ENCODE data around the gene EHF. TPM values are rescaled to one million over a fixed set of nuclear protein-coding genes. Genes with fewer than 3 reads are reported as not detected.

EHF gene
- not detected for polyA plus RNA-seq (2013)

DNA sequence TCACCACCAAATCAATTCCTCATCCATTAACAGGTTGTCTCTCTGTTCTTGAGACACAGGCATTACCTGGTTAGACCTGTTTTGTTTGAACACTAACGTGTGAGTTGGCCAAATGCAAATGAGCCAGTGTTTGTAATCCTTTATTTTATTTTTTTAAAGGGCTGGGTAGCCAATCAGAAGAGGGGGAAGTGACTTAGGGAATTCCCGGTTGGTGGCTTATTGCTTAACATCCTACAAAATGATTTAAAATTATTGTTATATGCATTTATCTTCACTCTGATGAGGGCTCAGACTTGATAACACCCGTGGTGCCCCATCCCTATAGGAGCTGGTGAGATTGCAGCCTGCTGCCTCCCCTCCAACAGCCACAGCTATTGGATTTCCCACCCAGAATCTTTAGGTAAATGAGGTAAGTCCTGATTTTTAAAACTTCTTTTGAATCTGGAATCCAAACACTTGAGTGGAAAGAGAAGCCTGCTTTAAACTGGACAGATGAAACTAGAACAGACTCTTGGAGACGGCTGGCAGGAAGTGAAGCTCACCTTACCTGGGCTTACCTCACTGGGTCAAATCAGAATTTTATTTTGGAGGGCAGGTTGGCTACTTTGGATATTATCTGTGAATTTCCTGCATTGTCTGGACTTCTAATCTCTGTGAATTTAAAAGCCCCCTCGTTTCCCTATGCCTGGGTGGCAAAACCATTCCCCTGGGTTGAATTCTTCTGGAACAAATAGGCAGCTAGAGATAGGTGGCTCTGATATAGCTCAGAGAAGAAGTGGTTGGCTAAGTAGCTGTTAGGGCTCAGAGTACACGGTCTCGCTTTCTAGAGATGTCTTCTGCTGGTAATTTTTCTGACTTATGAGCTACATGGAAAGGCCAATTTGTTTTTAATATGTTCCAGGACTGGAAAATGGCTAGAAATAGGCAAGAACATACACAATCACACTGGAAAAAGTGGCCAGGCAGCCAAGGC, at the start of gene EHF:
EHF (plus strand) TSS at position 274 of the 973 bp plus-strand sequence. CDS start 21,538 bp downstream, outside the sequence.
- Histone ChIP-seq H3K4me1 (ENCODE audit: control extremely low read depth in 1 of 4, control insufficient read depth in 4 of 4, insufficient read depth in 4 of 4, low read length in 3 of 4) (peaks cover 0 to 18% (median 0%) of the 10 kb centered on the region in 4 experiments), H3K27me3 (replicated peaks in 2 of 5; ENCODE audit: control insufficient read depth in 4 of 5, insufficient read depth in 5 of 5, low read length in 4 of 5) (no peaks in the 10 kb centered on the region), H3K36me3 (ENCODE audit: control insufficient read depth in 4 of 4, insufficient read depth in 4 of 4, low read length in 3 of 4) (no peaks in the 10 kb centered on the region), H3K27ac (ENCODE audit: insufficient read depth in 1 of 2, low read depth in 1 of 2, low read length in 2 of 2, poor library complexity in 1 of 2, severe bottlenecking in 2 of 2) (no peak within 1 kb of the TSS), H3K4me3 (ENCODE audit: control insufficient read depth in 1 of 7, extremely low read depth in 1 of 7, insufficient read depth in 4 of 7, low read depth in 2 of 7, low read length in 6 of 7) (no peak within 1 kb of the TSS), H3K9me3 (ENCODE audit: control extremely low read depth in 1 of 5, control insufficient read depth in 4 of 5, insufficient read depth in 2 of 5, low read depth in 1 of 5, low read length in 4 of 5) (no peaks in the 10 kb centered on the region)
- no peak for DNase-seq
- WGBS (ENCODE audit: insufficient coverage): 93% methylated on average over 4 of the region's 7 CpGs
- ChIA-PET POLR2A (no interaction called here), CTCF (interaction anchor here (0.8 kb wide), 1 partner anchor 15 kb away, joined by 3 read pairs; no protein-coding TSS in a partner anchor)

DNA sequence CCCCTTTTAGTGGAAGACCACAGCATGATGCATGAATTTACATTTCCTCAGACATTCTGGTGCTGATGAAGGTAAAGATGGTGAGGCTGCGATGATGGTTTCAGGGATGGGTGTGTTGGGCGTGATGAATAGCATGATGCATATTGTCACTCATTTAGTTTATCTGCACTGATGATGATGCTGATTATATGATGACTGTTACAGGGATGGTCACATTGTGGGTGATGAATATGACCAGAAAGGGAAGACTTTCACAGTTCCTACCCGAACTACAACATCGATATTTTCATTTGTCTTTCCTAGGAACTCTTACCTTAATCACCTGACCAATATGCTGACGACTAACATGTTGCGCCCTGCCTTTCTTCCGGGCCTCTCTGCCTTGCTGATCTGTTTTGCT, 47.4 kb upstream of the EHF start:
- POLR2A ChIA-PET: no interaction called here
- CTCF ChIA-PET: no interaction called here
- Histone ChIP-seq H3K4me3 (ENCODE audit: control insufficient read depth in 1 of 7, extremely low read depth in 1 of 7, insufficient read depth in 4 of 7, low read depth in 2 of 7, low read length in 6 of 7) (no peak overlapping the region), H3K36me3 (ENCODE audit: control insufficient read depth in 4 of 4, insufficient read depth in 4 of 4, low read length in 3 of 4) (no peaks in the 10 kb centered on the region), H3K4me1 (ENCODE audit: control extremely low read depth in 1 of 4, control insufficient read depth in 4 of 4, insufficient read depth in 4 of 4, low read length in 3 of 4) (peaks cover 0 to 15% (median 0%) of the 10 kb centered on the region in 4 experiments), H3K9me3 (ENCODE audit: control extremely low read depth in 1 of 5, control insufficient read depth in 4 of 5, insufficient read depth in 2 of 5, low read depth in 1 of 5, low read length in 4 of 5) (peaks cover 0 to 2% (median 0%) of the 10 kb centered on the region in 5 experiments), H3K27me3 (replicated peaks in 2 of 5; ENCODE audit: control insufficient read depth in 4 of 5, insufficient read depth in 5 of 5, low read length in 4 of 5) (peaks cover 0 to 2% (median 0%) of the 10 kb centered on the region in 5 experiments), H3K27ac (ENCODE audit: insufficient read depth in 1 of 2, low read depth in 1 of 2, low read length in 2 of 2, poor library complexity in 1 of 2, severe bottlenecking in 2 of 2) (no peak overlapping the region)
- no peak for DNase-seq
- WGBS (ENCODE audit: insufficient coverage): 99% methylated on average over 7 of the region's 7 CpGs

DNA sequence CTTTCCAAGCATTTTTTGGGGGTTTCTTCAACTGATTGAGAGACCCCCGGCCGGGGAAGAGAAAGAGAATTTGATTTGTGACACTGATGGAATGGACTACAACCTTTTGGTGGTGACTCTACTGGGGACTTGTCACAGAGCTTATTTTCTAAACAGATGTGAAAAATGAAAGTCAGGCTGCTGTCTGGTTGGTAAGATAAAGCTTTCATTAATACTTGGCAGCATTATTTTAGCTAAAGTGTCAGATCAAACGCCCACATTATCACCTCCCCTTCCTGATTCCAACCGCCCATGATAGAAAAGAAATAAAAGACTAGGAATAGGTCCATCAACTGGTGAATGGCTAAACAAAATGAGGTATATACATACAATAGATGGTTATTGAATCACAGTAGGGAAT, 45.6 kb upstream of the EHF start:
- Histone ChIP-seq H3K9me3 (ENCODE audit: control extremely low read depth in 1 of 5, control insufficient read depth in 4 of 5, insufficient read depth in 2 of 5, low read depth in 1 of 5, low read length in 4 of 5) (peaks cover 0 to 2% (median 0%) of the 10 kb centered on the region in 5 experiments), H3K27me3 (replicated peaks in 2 of 5; ENCODE audit: control insufficient read depth in 4 of 5, insufficient read depth in 5 of 5, low read length in 4 of 5) (peaks cover 0 to 5% (median 0%) of the 10 kb centered on the region in 5 experiments), H3K36me3 (ENCODE audit: control insufficient read depth in 4 of 4, insufficient read depth in 4 of 4, low read length in 3 of 4) (no peaks in the 10 kb centered on the region), H3K4me3 (ENCODE audit: control insufficient read depth in 1 of 7, extremely low read depth in 1 of 7, insufficient read depth in 4 of 7, low read depth in 2 of 7, low read length in 6 of 7) (no peak overlapping the region), H3K27ac (ENCODE audit: insufficient read depth in 1 of 2, low read depth in 1 of 2, low read length in 2 of 2, poor library complexity in 1 of 2, severe bottlenecking in 2 of 2) (no peak overlapping the region), H3K4me1 (ENCODE audit: control extremely low read depth in 1 of 4, control insufficient read depth in 4 of 4, insufficient read depth in 4 of 4, low read length in 3 of 4) (peaks cover 0 to 14% (median 0%) of the 10 kb centered on the region in 4 experiments)
- ChIA-PET CTCF (interaction anchor here (0.8 to 1.6 kb wide), 2 partner anchors 11 to 316 kb away, joined by 3 to 7 read pairs; no protein-coding TSS in a partner anchor), POLR2A (no interaction called here)
- 33% methylated on average over 2 of the region's 4 CpGs for WGBS (ENCODE audit: insufficient coverage)
- DNase-seq: peak; percentile 27 to 82 (median 71)

DNA sequence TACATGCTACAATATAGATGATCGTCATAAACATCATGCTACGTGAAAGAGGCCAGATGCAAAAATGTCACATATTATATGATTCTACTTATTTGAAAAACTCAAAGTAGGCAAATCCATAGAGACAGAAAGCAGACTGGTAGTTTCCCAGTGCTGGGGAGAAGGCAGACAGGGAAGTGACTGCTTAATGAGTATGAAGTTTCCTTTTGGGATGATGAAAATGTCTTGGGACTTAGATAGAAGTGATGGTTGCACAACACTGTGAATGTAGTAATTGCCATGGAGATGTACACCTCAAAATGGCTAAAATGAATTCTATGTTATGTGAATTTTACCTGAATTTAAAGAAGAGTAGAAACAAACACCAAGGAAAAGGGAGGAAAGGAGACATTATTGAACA, 45.2 kb upstream of the EHF start:
- WGBS (ENCODE audit: insufficient coverage): no CpG with 5 or more reads among the region's 2 CpGs
- H3K27me3 ChIP-seq (replicated peaks in 2 of 5; ENCODE audit: control insufficient read depth in 4 of 5, insufficient read depth in 5 of 5, low read length in 4 of 5): peaks cover 0 to 5% (median 0%) of the 10 kb centered on the region in 5 experiments
- no peak for DNase-seq
- H3K36me3 ChIP-seq (ENCODE audit: control insufficient read depth in 4 of 4, insufficient read depth in 4 of 4, low read length in 3 of 4): no peaks in the 10 kb centered on the region
- no peak overlapping the region for H3K27ac ChIP-seq (ENCODE audit: insufficient read depth in 1 of 2, low read depth in 1 of 2, low read length in 2 of 2, poor library complexity in 1 of 2, severe bottlenecking in 2 of 2)
- POLR2A ChIA-PET: no interaction called here
- CTCF ChIA-PET: interaction anchor here (0.8 kb wide), 1 partner anchor 316 kb away, joined by 3 read pairs; no protein-coding TSS in a partner anchor
- H3K4me1 ChIP-seq (ENCODE audit: control extremely low read depth in 1 of 4, control insufficient read depth in 4 of 4, insufficient read depth in 4 of 4, low read length in 3 of 4): peaks cover 0 to 12% (median 0%) of the 10 kb centered on the region in 4 experiments
- peaks cover 0 to 2% (median 0%) of the 10 kb centered on the region in 5 experiments for H3K9me3 ChIP-seq (ENCODE audit: control extremely low read depth in 1 of 5, control insufficient read depth in 4 of 5, insufficient read depth in 2 of 5, low read depth in 1 of 5, low read length in 4 of 5)
- H3K4me3 ChIP-seq (ENCODE audit: control insufficient read depth in 1 of 7, extremely low read depth in 1 of 7, insufficient read depth in 4 of 7, low read depth in 2 of 7, low read length in 6 of 7): no peak overlapping the region

DNA sequence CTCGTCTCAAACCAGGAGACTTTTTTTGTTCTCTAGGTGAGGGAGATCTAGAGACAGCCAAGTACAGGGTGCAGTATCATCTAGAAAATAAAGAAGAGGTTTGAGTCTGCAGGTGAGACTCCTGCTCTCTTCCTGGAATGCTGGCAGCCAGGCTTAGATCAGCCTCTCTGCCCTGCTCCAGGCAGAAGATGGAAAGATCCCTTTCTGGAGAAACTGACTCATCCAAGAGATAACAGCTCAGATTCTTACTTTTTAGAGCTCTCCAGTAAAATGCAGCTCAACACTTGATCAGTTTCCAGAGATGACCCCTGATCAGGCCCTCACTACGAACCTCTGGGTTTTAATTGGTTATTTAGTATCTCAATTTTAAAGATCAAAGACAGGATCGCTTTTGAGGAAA, 44.6 kb upstream of the EHF start:
- Histone ChIP-seq H3K27ac (ENCODE audit: insufficient read depth in 1 of 2, low read depth in 1 of 2, low read length in 2 of 2, poor library complexity in 1 of 2, severe bottlenecking in 2 of 2) (no peak overlapping the region), H3K27me3 (replicated peaks in 2 of 5; ENCODE audit: control insufficient read depth in 4 of 5, insufficient read depth in 5 of 5, low read length in 4 of 5) (peaks cover 0 to 5% (median 0%) of the 10 kb centered on the region in 5 experiments), H3K4me1 (ENCODE audit: control extremely low read depth in 1 of 4, control insufficient read depth in 4 of 4, insufficient read depth in 4 of 4, low read length in 3 of 4) (peaks cover 0 to 12% (median 0%) of the 10 kb centered on the region in 4 experiments), H3K4me3 (ENCODE audit: control insufficient read depth in 1 of 7, extremely low read depth in 1 of 7, insufficient read depth in 4 of 7, low read depth in 2 of 7, low read length in 6 of 7) (no peak overlapping the region), H3K36me3 (ENCODE audit: control insufficient read depth in 4 of 4, insufficient read depth in 4 of 4, low read length in 3 of 4) (no peaks in the 10 kb centered on the region), H3K9me3 (ENCODE audit: control extremely low read depth in 1 of 5, control insufficient read depth in 4 of 5, insufficient read depth in 2 of 5, low read depth in 1 of 5, low read length in 4 of 5) (peaks cover 0 to 2% (median 0%) of the 10 kb centered on the region in 5 experiments)
- WGBS (ENCODE audit: insufficient coverage): 100% methylated on average over 2 of the region's 3 CpGs
- ChIA-PET POLR2A (no interaction called here), CTCF (no interaction called here)
- DNase-seq: no peak

DNA sequence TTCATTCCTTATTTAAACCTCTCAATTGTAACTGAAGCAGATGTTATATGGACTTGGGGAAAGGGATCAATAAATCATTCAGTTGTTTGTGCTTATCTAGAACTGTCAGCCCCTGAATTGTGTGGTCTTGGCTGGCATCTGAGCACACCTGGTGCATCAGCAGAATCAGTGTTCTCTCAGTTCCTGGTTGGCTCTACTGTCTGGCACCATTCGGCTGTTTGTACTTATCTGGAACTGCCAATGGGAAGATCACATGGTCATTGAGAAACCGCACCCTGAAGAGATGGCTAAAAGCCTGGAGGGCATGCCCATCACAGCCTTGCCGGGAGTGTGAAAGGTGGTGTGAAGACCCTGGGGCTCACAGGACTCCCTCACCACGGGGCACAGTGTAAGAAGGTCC, 37.1 kb upstream of the EHF start:
- Histone ChIP-seq H3K4me3 (ENCODE audit: control insufficient read depth in 1 of 7, extremely low read depth in 1 of 7, insufficient read depth in 4 of 7, low read depth in 2 of 7, low read length in 6 of 7) (no peak overlapping the region), H3K36me3 (ENCODE audit: control insufficient read depth in 4 of 4, insufficient read depth in 4 of 4, low read length in 3 of 4) (no peaks in the 10 kb centered on the region), H3K27me3 (replicated peaks in 2 of 5; ENCODE audit: control insufficient read depth in 4 of 5, insufficient read depth in 5 of 5, low read length in 4 of 5) (peaks cover 0 to 3% (median 0%) of the 10 kb centered on the region in 5 experiments), H3K9me3 (ENCODE audit: control extremely low read depth in 1 of 5, control insufficient read depth in 4 of 5, insufficient read depth in 2 of 5, low read depth in 1 of 5, low read length in 4 of 5) (no peaks in the 10 kb centered on the region), H3K27ac (ENCODE audit: insufficient read depth in 1 of 2, low read depth in 1 of 2, low read length in 2 of 2, poor library complexity in 1 of 2, severe bottlenecking in 2 of 2) (no peak overlapping the region), H3K4me1 (ENCODE audit: control extremely low read depth in 1 of 4, control insufficient read depth in 4 of 4, insufficient read depth in 4 of 4, low read length in 3 of 4) (peaks cover 4 to 11% (median 8%) of the 10 kb centered on the region in 4 experiments)
- POLR2A ChIA-PET: no interaction called here
- no peak for DNase-seq
- CTCF ChIA-PET: interaction anchor here (5.3 kb wide), 1 partner anchor 307 kb away, joined by 85 read pairs; no protein-coding TSS in a partner anchor
- WGBS (ENCODE audit: insufficient coverage): 93% methylated on average over 4 of the region's 4 CpGs

DNA sequence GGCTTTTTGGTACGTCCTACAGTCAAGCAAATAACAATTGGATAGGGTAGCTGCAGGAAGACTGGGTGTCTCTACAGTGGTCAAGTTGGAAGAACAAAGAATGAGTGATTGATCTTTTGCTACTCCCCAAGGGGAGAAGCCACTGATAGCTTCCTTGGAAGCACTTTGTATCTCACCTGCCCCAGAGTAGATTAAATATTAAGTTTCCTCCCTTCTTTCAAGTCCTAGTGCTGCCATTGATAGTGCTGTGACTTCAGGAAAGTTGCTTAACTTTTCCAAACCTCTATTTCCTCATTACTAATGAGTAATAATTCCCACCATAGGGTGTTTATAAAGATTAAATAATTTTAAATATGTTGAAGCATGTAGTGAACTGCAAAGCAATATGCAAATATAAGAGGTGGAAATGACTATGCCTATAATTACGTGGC, 35.6 kb upstream of the EHF start:
- Histone ChIP-seq H3K9me3 (ENCODE audit: control extremely low read depth in 1 of 5, control insufficient read depth in 4 of 5, insufficient read depth in 2 of 5, low read depth in 1 of 5, low read length in 4 of 5) (no peaks in the 10 kb centered on the region), H3K36me3 (ENCODE audit: control insufficient read depth in 4 of 4, insufficient read depth in 4 of 4, low read length in 3 of 4) (no peaks in the 10 kb centered on the region), H3K4me3 (ENCODE audit: control insufficient read depth in 1 of 7, extremely low read depth in 1 of 7, insufficient read depth in 4 of 7, low read depth in 2 of 7, low read length in 6 of 7) (no peak overlapping the region), H3K27me3 (replicated peaks in 2 of 5; ENCODE audit: control insufficient read depth in 4 of 5, insufficient read depth in 5 of 5, low read length in 4 of 5) (no peaks in the 10 kb centered on the region), H3K27ac (ENCODE audit: insufficient read depth in 1 of 2, low read depth in 1 of 2, low read length in 2 of 2, poor library complexity in 1 of 2, severe bottlenecking in 2 of 2) (no peak overlapping the region), H3K4me1 (ENCODE audit: control extremely low read depth in 1 of 4, control insufficient read depth in 4 of 4, insufficient read depth in 4 of 4, low read length in 3 of 4) (peaks cover 4 to 11% (median 8%) of the 10 kb centered on the region in 4 experiments)
- POLR2A ChIA-PET: no interaction called here
- no peak for DNase-seq
- CTCF ChIA-PET: interaction anchor here (0.8 to 5.3 kb wide), 19 partner anchors 11 to 808 kb away, joined by 3 to 85 read pairs (median 5); partner anchors contain the start of gene ELF5
- WGBS (ENCODE audit: insufficient coverage): no CpG with 5 or more reads among the region's 2 CpGs

Measured in common myeloid progenitor, CD34-positive (primary cell).